Panc1 (cell line): ENCODE results near the gene AKIRIN2. TPM values are rescaled to one million over a fixed set of nuclear protein-coding genes. Genes with fewer than 3 reads are reported as not detected.

Experiments
- ATAC-seq: fragments of 200-7000 bp; cut with Tn5 transposase; 2 replicates; pipeline ENCODE4 v1.9.1; 2020; ENCODE audit warnings: mild to moderate bottlenecking, moderate library complexity
- BruUV-seq: library from RNA; stranded (reverse); fragments of 400-500 nt; replicated peaks from 2 replicates; lab custom pipeline; 2021; lab: Mats Ljungman, UMichigan
- CTCF ChIA-PET: fragments of 300-600 bp; sonication (Branson Sonifier 250); formaldehyde crosslinking; loops from one replicate; lab custom pipeline; 2022; ENCODE audit warnings: antibody characterized with exemption; lab: Charles Lee
- POLR2A ChIA-PET: fragments of 300-600 bp; sonication (Branson Sonifier 250); formaldehyde crosslinking; loops from one replicate; lab custom pipeline; 2022; ENCODE audit warnings: antibody characterized with exemption; lab: Charles Lee
- DNase-seq: peaks from one replicate; pipeline ENCODE4 v3.0.0-alpha.2; 2010; ENCODE audit warnings: low read depth, low spot score
- H3K27ac ChIP-seq: 2 replicates; pipeline ENCODE4 v1.5.1; 2011; ENCODE audit warnings: mild to moderate bottlenecking, low read length, inconsistent platforms
- H3K27me3 ChIP-seq: fragments of 200-500 bp; sonication (Bioruptor generic); 2 replicates; pipeline ENCODE4 v1.6.0; 2014; ENCODE audit warnings: low read length, inconsistent platforms; ENCODE audit not compliant: control insufficient read depth, insufficient read depth
- H3K36me3 ChIP-seq: fragments of 200-500 bp; sonication (Bioruptor generic); 2 replicates; pipeline ENCODE4 v1.5.1; 2014; ENCODE audit warnings: inconsistent platforms, mild to moderate bottlenecking, low read length, moderate library complexity; ENCODE audit not compliant: control insufficient read depth, insufficient read depth
- H3K4me1 ChIP-seq: 2 replicates; pipeline ENCODE4 v1.5.1; 2011; ENCODE audit warnings: inconsistent platforms, mild to moderate bottlenecking, low read length, moderate library complexity; ENCODE audit not compliant: control insufficient read depth, insufficient read depth
- H3K4me3 ChIP-seq, 2 experiments: 2 replicates each; pipeline ENCODE4 v1.5.1; 2011 to 2012; ENCODE audit warnings: low read depth in 2 of 2, low read length in 2 of 2, mild to moderate bottlenecking in 2 of 2, inconsistent platforms in 1 of 2, moderate library complexity in 1 of 2
- H3K9me3 ChIP-seq: fragments of 200-500 bp; sonication (Bioruptor generic); 2 replicates; pipeline ENCODE4 v1.5.1; 2014; ENCODE audit warnings: low read depth, mild to moderate bottlenecking, inconsistent platforms, low read length, moderate library complexity; ENCODE audit not compliant: control insufficient read depth, insufficient read depth
- CTCF ChIP-seq: fragments of 450-650 bp; IDR thresholded peaks from 2 replicates; pipeline ENCODE4 v1.5.1; 2017; ENCODE audit warnings: mild to moderate bottlenecking
- POLR2AphosphoS5 ChIP-seq: IDR thresholded peaks from 2 replicates; pipeline ENCODE4 v1.6.1; 2012; ENCODE audit warnings: mild to moderate bottlenecking, low read depth, low read length, moderate library complexity
- REST ChIP-seq, 2 experiments: IDR thresholded peaks; 2 replicates each; pipeline ENCODE4 v1.6.1; 2011 to 2012; ENCODE audit warnings: low read depth in 2 of 2, control low read depth in 1 of 2, low read length in 1 of 2, mild to moderate bottlenecking in 1 of 2, moderate library complexity in 1 of 2; ENCODE audit not compliant: insufficient read depth in 1 of 2
- SIN3A ChIP-seq: IDR thresholded peaks from 2 replicates; pipeline ENCODE4 v1.6.1; 2012; ENCODE audit warnings: low read depth, mild to moderate bottlenecking, low read length, moderate library complexity, borderline replicate concordance; ENCODE audit not compliant: insufficient read depth
- TCF7L2 ChIP-seq: IDR thresholded peaks from 2 replicates; pipeline ENCODE4 v1.6.1; 2011; ENCODE audit warnings: mild to moderate bottlenecking, low read depth, low read length, inconsistent platforms
- in situ Hi-C: cut with HindIII; loops from 2 replicates; pipeline ENCODE4 v1.10.0; 2016; ENCODE audit warnings: low sequenced_read_pairs, low pct_unique_long_range_greater_than_20kb
- intact Hi-C: fragments of 100-400 bp; cut with micrococcal nuclease; formaldehyde crosslinking; loops from one replicate; pipeline ENCODE4 v1.10.0; 2022; ENCODE audit not compliant: unreplicated experiment
- total RNA-seq: library from RNA; stranded (reverse); gene quantifications from one replicate; pipeline ENCODE4 v1.2.1, GENCODE V29; 2021; ENCODE audit not compliant: unreplicated experiment

AKIRIN2 gene
- total RNA-seq, 1 experiment from 2014 or later, result 47.6 TPM

- ChIA-PET POLR2A (no interaction called here), CTCF (no interaction called here)
- Histone ChIP-seq H3K27me3 (no peaks in the 10 kb centered on the region), H3K27ac (no peak overlapping the region), H3K9me3 (no peaks in the 10 kb centered on the region), H3K36me3 (no peaks in the 10 kb centered on the region), H3K4me3 (no peak overlapping the region), H3K4me1 (no peaks in the 10 kb centered on the region; the same call in 1 of the 2 replicates)
- BruUV-seq, result no TSS peak
- TF ChIP-seq POLR2AphosphoS5, result no peak
- no peak for TF ChIP-seq TCF7L2
- TF ChIP-seq CTCF, result no peak
- no peak for TF ChIP-seq REST (IDR thresholded peaks at IDR 0.05; ENCODE audit: insufficient read depth in 1 of 2, low read depth in 2 of 2, low read length in 1 of 2)
- TF ChIP-seq SIN3A, result no peak
- ATAC-seq (no peak), DNase-seq (no peak)
- in situ Hi-C loops (no loop called here), intact Hi-C loops (no loop called here)
Measured at GRCh38 chr6:87736809-87737540, 34.9 kb upstream of the AKIRIN2 start.

- no peaks in the 10 kb centered on the region for H3K9me3 ChIP-seq
- H3K36me3 ChIP-seq, result no peaks in the 10 kb centered on the region
- H3K27me3 ChIP-seq, result no peaks in the 10 kb centered on the region
- no peak for TF ChIP-seq REST (IDR thresholded peaks at IDR 0.05; ENCODE audit: insufficient read depth in 1 of 2, low read depth in 2 of 2, low read length in 1 of 2)
- TF ChIP-seq TCF7L2, result no peak
- no peak for TF ChIP-seq POLR2AphosphoS5
- TF ChIP-seq CTCF, result no peak
- TF ChIP-seq SIN3A, result no peak
- ChIA-PET CTCF (no interaction called here), POLR2A (no interaction called here)
- DNase-seq, result peak; percentile 92
- H3K27ac ChIP-seq, result no peak overlapping the region
- no TSS peak for BruUV-seq
- in situ Hi-C loops (no loop called here), intact Hi-C loops (no loop called here)
- no peak overlapping the region for H3K4me3 ChIP-seq
- H3K4me1 ChIP-seq, result no peaks in the 10 kb centered on the region; the same call in 1 of the 2 replicates
- peak; percentile 78 for ATAC-seq
Measured at GRCh38 chr6:87731818-87732661, 30.0 kb upstream of the AKIRIN2 start.
